Measurements from ENCODE around the gene KRTAP10-8.
"Not testable (repeated sequence)": the region's sequence is repeated elsewhere in the genome, so short reads cannot be mapped to it uniquely, and the experiment has no call there.

Gene KRTAP10-8

DNA sequence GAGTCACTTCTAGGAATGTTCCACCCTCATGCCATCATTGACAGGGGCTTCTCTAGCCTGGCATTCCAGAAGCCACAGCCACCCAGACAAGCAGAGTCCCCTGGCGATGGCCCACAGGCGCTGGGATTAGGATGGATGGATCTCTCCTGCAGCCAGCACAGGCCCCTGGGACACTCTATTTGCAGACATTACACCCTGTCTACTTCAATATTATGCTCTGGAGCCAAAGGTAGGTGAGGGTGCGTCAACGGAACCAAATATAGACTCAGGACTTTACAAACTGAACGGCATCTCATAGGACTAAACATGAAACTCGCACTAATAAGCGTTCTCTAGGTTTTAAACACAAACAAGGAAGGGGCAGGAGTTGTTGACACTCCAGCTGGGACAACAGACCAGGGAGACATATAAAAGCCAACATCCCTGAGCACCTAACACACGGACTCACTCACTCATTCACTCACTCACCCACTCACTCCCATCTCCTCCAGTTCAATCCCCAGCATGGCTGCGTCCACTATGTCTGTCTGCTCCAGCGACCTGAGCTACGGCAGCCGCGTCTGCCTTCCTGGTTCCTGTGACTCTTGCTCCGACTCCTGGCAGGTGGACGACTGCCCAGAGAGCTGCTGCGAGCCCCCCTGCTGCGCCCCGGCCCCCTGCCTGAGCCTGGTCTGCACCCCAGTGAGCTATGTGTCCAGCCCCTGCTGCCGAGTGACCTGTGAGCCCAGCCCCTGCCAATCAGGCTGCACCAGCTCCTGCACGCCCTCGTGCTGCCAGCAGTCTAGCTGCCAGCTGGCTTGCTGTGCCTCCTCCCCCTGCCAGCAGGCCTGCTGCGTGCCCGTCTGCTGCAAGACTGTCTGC, 11.5 kb upstream of the KRTAP10-8 start, which contains the start of gene KRTAP10-7:
Gene KRTAP10-7, plus strand, starts transcription at position 480 of the 861 bp plus-strand sequence. Its CDS starts 25 bp downstream, at position 505.
- DNase-seq: not testable (repeated sequence)

- DNase-seq: not testable (repeated sequence)
Observed at GRCh38 chr21:44601091-44601490, 10.8 kb upstream of the KRTAP10-8 start.

GRCh38 chr21:44601596-44602462, 10.1 kb upstream of the KRTAP10-8 start:
- DNase-seq: no peak

- no peak for DNase-seq
Observed at GRCh38 chr21:44602463-44602850, 9.4 kb upstream of the KRTAP10-8 start.

GRCh38 chr21:44603109-44603875, 8.6 kb upstream of the KRTAP10-8 start:
- DNase-seq: no peak

GRCh38 chr21:44603911-44604310, 8.0 kb upstream of the KRTAP10-8 start:
- DNase-seq: no peak

DNA sequence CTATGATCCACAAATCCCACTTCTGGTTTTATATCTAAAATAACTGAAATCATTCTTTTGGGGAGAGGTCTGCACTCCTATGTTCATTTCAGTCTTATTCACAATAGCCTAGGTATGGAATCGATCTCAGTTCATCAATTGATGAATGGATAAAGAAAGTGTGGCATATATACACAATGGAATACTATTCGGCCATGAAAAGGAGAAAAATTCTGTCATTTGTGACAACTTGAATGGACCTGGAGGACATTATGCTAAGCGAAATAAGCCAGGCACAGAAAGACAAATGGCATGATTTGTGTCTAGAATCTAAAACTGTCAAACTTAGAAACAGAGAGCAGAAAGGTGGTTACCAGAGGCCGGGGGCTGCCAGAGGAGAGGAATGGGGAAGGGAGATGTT, 5.4 kb upstream of the KRTAP10-8 start:
- no peak for DNase-seq

GRCh38 chr21:44609193-44609592, 2.7 kb upstream of the KRTAP10-8 start:
- DNase-seq: no peak

- DNase-seq: not testable (repeated sequence)
Observed at GRCh38 chr21:44610157-44610843, 1.6 kb upstream of the KRTAP10-8 start.

DNA sequence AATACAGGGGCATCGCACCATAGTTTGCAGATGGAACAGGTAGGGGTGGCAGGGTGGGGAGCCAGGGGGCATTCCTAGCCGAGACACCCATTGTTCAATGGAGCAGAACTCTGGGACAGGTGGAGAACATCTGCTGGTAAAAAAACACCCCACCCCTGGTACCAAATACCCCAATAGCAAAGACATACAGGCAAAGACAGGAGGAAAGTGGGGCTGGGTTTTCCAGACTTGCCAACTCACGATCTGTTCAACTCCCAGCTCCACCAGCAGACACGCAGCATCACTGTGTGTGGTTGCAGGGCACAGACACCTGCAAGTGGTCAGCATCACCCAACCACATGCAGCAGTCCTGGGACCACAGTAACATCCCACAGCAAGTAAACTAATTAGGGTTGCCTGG, 328 bp upstream of the KRTAP10-8 start:
- DNase-seq: no peak

DNA sequence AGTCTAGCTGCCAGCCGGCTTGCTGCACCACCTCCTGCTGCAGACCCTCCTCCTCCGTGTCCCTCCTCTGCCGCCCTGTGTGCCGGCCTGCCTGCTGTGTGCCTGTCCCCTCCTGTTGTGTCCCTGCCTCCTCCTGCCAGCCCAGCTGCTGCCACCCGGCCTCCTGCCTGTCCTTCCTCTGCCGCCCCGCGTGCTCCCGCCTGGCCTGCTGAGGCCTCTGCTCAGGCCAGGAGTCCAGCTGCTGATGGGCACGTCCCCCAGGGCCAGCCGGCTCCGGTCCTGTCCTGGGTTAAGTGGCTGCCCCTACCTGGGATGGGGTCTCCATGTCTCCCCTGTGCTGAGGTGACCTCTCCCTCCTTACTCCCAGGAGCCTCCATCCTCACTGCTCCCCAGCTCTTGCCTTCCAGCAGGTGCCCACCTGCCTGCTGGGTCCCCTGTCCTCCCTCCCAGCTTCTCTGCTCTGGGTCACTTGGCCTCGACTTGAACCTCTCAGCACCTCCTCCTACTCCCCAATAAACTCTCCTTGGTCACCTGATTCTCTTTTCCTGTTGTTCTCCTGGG, 870 bp downstream of the KRTAP10-8 start:
- no peak for DNase-seq

DNA sequence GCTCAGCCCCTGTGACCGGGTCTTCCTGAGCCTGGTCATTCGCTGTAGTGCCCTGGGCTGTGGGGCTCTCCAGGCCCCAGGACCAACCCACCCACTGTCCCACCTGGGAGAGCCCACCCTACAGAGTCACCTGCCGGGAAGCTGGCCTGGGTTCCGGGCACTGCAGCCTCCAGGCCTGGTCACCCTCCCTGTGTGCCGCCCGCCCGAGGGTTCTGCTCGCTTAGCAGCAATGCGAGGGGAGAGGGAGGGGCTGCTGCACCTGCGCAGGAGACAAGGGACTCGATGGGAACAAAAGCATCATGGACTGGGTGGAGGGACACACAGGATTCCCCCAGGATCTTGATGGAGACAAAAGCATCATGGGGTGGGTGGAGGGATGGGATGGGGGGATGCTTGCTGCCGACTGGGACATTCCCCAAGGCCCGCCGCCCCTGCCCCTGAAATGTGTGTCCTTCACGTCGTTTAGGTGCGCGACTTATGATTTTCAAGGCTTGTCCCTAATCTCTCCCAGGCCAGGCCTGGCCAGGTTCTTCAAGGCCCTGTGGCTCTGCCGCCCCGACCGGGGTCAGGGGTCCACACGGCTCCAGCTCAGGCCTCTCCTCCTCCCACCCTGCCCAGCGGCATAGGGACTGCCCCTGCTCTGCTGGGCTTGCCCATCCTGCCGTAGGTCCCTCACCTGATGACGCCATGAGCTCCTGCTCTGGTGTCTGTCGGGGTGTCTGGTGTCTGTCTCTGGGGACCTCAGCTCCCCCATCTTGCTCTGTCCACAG, 1.7 kb downstream of the KRTAP10-8 start:
- no peak for DNase-seq

DNA sequence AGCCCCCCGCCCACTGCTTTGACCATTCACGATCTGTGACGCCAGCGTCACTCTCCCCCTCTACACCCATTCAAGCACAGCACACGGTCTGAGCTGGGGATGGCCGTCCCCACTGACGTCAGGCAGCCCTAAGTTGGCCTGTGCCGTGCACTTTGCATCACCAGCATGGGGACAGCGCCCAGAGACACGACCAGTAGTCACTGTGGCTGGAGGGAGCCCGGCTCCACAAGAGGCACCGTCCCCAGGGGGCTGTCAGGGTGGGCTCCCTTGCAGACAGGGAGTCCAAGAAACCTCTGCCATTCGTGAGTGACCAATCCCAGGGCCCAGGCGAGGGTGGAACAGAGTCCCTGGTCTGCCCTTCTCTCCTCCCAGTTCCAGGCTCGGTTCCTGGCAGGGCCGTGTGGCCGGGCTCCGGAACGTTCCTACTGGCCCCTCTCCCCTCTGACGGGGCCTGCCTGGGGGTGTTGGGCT, 2.3 kb downstream of the KRTAP10-8 start:
- no peak for DNase-seq

DNA sequence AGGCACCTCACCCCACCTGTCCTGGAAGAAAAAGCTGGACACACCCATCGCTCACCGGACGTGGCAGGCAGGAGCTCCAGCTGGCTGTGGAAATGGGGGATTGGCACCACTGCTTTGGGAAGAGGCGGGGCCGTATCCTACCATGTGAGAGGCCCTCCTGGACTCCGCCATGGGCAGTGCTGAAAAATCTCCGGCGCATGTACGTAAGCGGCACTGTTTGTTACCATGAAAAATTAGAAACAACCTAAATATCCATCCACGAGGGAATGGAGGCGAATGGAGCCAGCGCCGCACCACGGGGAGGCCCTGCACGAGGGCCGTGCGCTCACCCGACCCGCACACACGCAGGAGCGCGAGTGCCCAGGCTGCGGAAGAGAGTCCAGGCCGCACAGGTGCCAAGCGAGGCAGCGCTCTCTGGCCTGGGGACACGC, 3.1 kb downstream of the KRTAP10-8 start:
- no peak for DNase-seq

GRCh38 chr21:44615466-44615865, 3.6 kb downstream of the KRTAP10-8 start:
- no peak for DNase-seq

GRCh38 chr21:44615911-44616590, 4.2 kb downstream of the KRTAP10-8 start:
- no peak for DNase-seq

DNA sequence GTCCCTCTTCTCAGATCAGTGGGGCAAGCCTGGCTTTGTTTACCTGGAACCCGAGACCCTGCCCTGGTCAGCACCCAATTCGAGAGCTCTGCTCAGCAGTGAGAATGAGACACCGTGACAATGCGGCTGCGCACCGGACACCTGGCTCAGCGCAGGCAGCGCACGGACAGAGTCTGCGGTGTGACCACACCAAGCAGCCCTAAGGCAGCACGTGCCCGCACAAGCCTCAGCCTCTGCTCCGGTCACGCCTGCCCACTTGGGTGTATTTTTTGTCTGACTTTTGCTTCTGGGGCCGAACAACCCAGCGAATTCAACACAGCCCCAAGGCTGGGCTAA, 4.7 kb downstream of the KRTAP10-8 start:
- DNase-seq: no peak

GRCh38 chr21:44617071-44617501, 5.2 kb downstream of the KRTAP10-8 start:
- DNase-seq: no peak

GRCh38 chr21:44618504-44618903, 6.6 kb downstream of the KRTAP10-8 start:
- no peak for DNase-seq

- peak; percentile 28 to 57 for DNase-seq
Observed at GRCh38 chr21:44618909-44619308, 7.0 kb downstream of the KRTAP10-8 start.
